HepG2 (cell line): ENCODE data around the gene COX14. TPM values are rescaled to one million over a fixed set of nuclear protein-coding genes. Genes with fewer than 3 reads are reported as not detected.

Source experiments
- ARNTL ChIP-seq: sonication (generic); formaldehyde crosslinking; IDR thresholded peaks from 2 replicates; pipeline ENCODE4 v1.4.0; 2020; ENCODE audit warnings: mild to moderate bottlenecking, missing genetic modification reagents
- CC2D1A ChIP-seq: sonication (generic); formaldehyde crosslinking; IDR thresholded peaks from 2 replicates; pipeline ENCODE4 v1.8.1; 2023; ENCODE audit warnings: mild to moderate bottlenecking, missing genetic modification reagents
- EP300 ChIP-seq, 3 experiments: sonication (generic) in 1 of 3; formaldehyde crosslinking in 1 of 3; IDR thresholded peaks; 2 replicates each; pipeline versions ENCODE4 v1.5.1 to v1.6.1; 2011 to 2020; ENCODE audit warnings: low read depth in 2 of 3, low read length in 2 of 3, borderline replicate concordance in 1 of 3, improper control_type of control experiment in 1 of 3, mild to moderate bottlenecking in 1 of 3, missing genetic modification reagents in 1 of 3, moderate library complexity in 1 of 3
- MYNN ChIP-seq: sonication (generic); formaldehyde crosslinking; IDR thresholded peaks from 2 replicates; pipeline ENCODE4 v1.4.0; 2020; ENCODE audit warnings: mild to moderate bottlenecking, low read depth, missing genetic modification reagents
- POLR2G ChIP-seq: fragments of 200-400 bp; formaldehyde crosslinking; IDR thresholded peaks from 2 replicates; pipeline ENCODE4 v1.6.1; 2018; ENCODE audit warnings: mild to moderate bottlenecking, low read depth, low read length, moderate library complexity
- SRY ChIP-seq: sonication (generic); formaldehyde crosslinking; IDR thresholded peaks from 2 replicates; pipeline ENCODE4 v1.8.0; 2022; ENCODE audit warnings: mild to moderate bottlenecking, missing genetic modification reagents
- TBX2 ChIP-seq: sonication (generic); formaldehyde crosslinking; IDR thresholded peaks from 2 replicates; pipeline ENCODE4 v1.5.0; 2020; ENCODE audit warnings: missing genetic modification reagents, mild to moderate bottlenecking, borderline replicate concordance
- ZNF121 ChIP-seq: sonication (generic); formaldehyde crosslinking; IDR thresholded peaks from 2 replicates; pipeline ENCODE4 v1.5.0; 2020; ENCODE audit warnings: mild to moderate bottlenecking, missing genetic modification reagents
- polyA plus RNA-seq, 8 experiments: library from polyadenylated mRNA; depleted of rRNA in 3 of 8; stranded (reverse) in 7 of 8; unstranded in 1 of 8; fragments of >200 nt; fragmentation: Illumina TruSeq in 4 of 8; extraction: Trizol in 4 of 8; gene quantifications; 2 replicates each; pipeline versions ENCODE4 v1.2.1 to v1.2.3, GENCODE V29; 2011 to 2016; ENCODE audit warnings: low read depth in 4 of 8, missing spikeins in 1 of 8, mixed read lengths in 1 of 8; ENCODE audit not compliant: insufficient read depth in 1 of 8
- total RNA-seq, 5 experiments: library from RNA; depleted of rRNA; stranded (reverse); fragments of >200 nt; fragmentation: Illumina TruSeq; extraction: Trizol; gene quantifications; 2 replicates each; pipeline ENCODE4 v1.2.3, GENCODE V29; 2016; ENCODE audit warnings: low read depth in 1 of 5
- TF ChIP-seq, protein P1 (sequence below): sonication (generic); formaldehyde crosslinking; IDR thresholded peaks from 2 replicates; pipeline ENCODE4 v1.4.0; 2020; ENCODE audit warnings: mild to moderate bottlenecking, low read depth, missing genetic modification reagents
- TF ChIP-seq, protein P2 (sequence below), 2 experiments: sonication (generic) in 1 of 2; formaldehyde crosslinking in 1 of 2; IDR thresholded peaks; 2 replicates each; pipeline versions ENCODE4 v1.4.0 to v1.6.1; 2018 to 2020; ENCODE audit warnings: missing genetic modification reagents in 2 of 2, borderline replicate concordance in 1 of 2, low read depth in 1 of 2, mild to moderate bottlenecking in 1 of 2, missing biosample characterization in 1 of 2
- TF ChIP-seq, protein P3 (sequence below): sonication (generic); formaldehyde crosslinking; IDR thresholded peaks from 2 replicates; pipeline ENCODE4 v1.4.0; 2020; ENCODE audit warnings: mild to moderate bottlenecking, missing genetic modification reagents
- TF ChIP-seq, protein P4 (sequence below): sonication (generic); formaldehyde crosslinking; IDR thresholded peaks from one replicate; pipeline ENCODE4 v1.5.1; 2020; ENCODE audit warnings: mild to moderate bottlenecking, missing genetic modification reagents; ENCODE audit errors: not compliant biosample characterization

COX14 gene
- total and polyA plus RNA-seq, 2 of the 13 experiments (the other 11 are each of a cell fraction or from before 2014, with no cell fraction given): 53.0 to 71.6 TPM

DNA sequence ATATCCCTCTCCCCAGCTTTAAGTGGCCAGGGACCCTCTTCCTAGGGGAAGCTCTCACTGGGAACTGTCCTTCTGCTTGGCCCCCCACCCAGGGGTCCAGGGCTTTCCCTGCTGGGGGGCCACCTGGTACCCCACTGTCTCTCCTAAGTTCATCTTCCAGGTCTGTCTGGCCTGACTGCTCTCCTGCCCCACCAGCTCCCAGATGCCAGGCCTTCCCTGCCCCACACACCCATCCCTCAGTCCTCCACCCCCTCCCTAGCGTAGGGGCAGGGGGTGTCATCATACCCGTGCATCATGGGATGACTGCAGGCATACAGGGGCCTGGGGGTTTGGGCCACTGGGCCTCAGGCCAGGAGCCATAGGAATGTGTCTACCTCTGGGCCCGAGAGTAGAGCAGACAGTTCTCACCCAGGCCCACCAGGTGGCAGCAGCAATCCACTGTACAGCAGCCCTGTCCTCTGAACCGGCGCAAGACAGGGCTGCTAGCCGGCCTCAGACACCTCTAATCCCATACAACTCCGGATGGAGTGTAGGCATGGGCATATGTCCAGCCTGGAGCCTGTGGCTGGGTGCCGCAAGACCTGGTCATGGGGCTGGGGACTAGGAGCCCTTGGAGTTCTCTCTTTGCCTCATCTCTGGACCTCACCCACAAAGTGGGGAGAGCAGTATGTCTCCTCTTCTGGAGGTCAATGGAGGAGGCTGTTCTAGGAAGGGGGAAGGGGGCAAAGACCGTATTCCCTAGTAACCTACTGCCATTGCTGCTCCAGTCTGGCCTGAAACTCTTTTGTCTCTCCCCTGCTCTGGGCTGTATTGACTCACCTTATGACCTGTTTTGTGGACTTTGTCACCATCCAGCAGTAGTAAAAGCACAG lies 36.9 kb upstream of the COX14 start (continued):
- no peak for TF ChIP-seq EP300 (IDR thresholded peaks at IDR 0.05; ENCODE audit: low read depth in 2 of 2, low read length in 2 of 2)
- no peak for TF ChIP-seq EP300 (CRISPR knock-in tag; IDR thresholded peaks at IDR 0.05; ENCODE audit: borderline replicate concordance)
- TF ChIP-seq TBX2 (CRISPR knock-in tag): peak; percentile 61; the same call in 1 of the 2 replicates
- TF ChIP-seq POLR2G: no peak
- no peak; the same call in 1 of the 2 replicates for TF ChIP-seq SRY (CRISPR knock-in tag)
- no peak for TF ChIP-seq ARNTL
- TF ChIP-seq, protein P1, sequence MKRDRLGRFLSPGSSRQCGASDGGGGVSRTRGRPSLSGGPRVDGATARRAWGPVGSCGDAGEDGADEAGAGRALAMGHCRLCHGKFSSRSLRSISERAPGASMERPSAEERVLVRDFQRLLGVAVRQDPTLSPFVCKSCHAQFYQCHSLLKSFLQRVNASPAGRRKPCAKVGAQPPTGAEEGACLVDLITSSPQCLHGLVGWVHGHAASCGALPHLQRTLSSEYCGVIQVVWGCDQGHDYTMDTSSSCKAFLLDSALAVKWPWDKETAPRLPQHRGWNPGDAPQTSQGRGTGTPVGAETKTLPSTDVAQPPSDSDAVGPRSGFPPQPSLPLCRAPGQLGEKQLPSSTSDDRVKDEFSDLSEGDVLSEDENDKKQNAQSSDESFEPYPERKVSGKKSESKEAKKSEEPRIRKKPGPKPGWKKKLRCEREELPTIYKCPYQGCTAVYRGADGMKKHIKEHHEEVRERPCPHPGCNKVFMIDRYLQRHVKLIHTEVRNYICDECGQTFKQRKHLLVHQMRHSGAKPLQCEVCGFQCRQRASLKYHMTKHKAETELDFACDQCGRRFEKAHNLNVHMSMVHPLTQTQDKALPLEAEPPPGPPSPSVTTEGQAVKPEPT (CRISPR knock-in tag): peak; percentile 33; the same call in 1 of the 2 replicates
- TF ChIP-seq CC2D1A (CRISPR knock-in tag): no peak
- no peak for TF ChIP-seq MYNN (CRISPR knock-in tag)
- TF ChIP-seq, protein P2, sequence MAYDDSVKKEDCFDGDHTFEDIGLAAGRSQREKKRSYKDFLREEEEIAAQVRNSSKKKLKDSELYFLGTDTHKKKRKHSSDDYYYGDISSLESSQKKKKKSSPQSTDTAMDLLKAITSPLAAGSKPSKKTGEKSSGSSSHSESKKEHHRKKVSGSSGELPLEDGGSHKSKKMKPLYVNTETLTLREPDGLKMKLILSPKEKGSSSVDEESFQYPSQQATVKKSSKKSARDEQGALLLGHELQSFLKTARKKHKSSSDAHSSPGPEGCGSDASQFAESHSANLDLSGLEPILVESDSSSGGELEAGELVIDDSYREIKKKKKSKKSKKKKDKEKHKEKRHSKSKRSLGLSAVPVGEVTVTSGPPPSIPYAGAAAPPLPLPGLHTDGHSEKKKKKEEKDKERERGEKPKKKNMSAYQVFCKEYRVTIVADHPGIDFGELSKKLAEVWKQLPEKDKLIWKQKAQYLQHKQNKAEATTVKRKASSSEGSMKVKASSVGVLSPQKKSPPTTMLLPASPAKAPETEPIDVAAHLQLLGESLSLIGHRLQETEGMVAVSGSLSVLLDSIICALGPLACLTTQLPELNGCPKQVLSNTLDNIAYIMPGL (CRISPR knock-in tag; IDR thresholded peaks at IDR 0.05; ENCODE audit: borderline replicate concordance in 1 of 2, low read depth in 1 of 2): peak; percentile 85 to 89
- TF ChIP-seq, protein P3, sequence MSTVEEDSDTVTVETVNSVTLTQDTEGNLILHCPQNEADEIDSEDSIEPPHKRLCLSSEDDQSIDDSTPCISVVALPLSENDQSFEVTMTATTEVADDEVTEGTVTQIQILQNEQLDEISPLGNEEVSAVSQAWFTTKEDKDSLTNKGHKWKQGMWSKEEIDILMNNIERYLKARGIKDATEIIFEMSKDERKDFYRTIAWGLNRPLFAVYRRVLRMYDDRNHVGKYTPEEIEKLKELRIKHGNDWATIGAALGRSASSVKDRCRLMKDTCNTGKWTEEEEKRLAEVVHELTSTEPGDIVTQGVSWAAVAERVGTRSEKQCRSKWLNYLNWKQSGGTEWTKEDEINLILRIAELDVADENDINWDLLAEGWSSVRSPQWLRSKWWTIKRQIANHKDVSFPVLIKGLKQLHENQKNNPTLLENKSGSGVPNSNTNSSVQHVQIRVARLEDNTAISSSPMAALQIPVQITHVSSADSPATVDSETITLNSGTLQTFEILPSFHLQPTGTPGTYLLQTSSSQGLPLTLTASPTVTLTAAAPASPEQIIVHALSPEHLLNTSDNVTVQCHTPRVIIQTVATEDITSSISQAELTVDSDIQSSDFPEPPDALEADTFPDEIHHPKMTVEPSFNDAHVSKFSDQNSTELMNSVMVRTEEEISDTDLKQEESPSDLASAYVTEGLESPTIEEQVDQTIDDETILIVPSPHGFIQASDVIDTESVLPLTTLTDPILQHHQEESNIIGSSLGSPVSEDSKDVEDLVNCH (CRISPR knock-in tag): no peak
- TF ChIP-seq, protein P4, sequence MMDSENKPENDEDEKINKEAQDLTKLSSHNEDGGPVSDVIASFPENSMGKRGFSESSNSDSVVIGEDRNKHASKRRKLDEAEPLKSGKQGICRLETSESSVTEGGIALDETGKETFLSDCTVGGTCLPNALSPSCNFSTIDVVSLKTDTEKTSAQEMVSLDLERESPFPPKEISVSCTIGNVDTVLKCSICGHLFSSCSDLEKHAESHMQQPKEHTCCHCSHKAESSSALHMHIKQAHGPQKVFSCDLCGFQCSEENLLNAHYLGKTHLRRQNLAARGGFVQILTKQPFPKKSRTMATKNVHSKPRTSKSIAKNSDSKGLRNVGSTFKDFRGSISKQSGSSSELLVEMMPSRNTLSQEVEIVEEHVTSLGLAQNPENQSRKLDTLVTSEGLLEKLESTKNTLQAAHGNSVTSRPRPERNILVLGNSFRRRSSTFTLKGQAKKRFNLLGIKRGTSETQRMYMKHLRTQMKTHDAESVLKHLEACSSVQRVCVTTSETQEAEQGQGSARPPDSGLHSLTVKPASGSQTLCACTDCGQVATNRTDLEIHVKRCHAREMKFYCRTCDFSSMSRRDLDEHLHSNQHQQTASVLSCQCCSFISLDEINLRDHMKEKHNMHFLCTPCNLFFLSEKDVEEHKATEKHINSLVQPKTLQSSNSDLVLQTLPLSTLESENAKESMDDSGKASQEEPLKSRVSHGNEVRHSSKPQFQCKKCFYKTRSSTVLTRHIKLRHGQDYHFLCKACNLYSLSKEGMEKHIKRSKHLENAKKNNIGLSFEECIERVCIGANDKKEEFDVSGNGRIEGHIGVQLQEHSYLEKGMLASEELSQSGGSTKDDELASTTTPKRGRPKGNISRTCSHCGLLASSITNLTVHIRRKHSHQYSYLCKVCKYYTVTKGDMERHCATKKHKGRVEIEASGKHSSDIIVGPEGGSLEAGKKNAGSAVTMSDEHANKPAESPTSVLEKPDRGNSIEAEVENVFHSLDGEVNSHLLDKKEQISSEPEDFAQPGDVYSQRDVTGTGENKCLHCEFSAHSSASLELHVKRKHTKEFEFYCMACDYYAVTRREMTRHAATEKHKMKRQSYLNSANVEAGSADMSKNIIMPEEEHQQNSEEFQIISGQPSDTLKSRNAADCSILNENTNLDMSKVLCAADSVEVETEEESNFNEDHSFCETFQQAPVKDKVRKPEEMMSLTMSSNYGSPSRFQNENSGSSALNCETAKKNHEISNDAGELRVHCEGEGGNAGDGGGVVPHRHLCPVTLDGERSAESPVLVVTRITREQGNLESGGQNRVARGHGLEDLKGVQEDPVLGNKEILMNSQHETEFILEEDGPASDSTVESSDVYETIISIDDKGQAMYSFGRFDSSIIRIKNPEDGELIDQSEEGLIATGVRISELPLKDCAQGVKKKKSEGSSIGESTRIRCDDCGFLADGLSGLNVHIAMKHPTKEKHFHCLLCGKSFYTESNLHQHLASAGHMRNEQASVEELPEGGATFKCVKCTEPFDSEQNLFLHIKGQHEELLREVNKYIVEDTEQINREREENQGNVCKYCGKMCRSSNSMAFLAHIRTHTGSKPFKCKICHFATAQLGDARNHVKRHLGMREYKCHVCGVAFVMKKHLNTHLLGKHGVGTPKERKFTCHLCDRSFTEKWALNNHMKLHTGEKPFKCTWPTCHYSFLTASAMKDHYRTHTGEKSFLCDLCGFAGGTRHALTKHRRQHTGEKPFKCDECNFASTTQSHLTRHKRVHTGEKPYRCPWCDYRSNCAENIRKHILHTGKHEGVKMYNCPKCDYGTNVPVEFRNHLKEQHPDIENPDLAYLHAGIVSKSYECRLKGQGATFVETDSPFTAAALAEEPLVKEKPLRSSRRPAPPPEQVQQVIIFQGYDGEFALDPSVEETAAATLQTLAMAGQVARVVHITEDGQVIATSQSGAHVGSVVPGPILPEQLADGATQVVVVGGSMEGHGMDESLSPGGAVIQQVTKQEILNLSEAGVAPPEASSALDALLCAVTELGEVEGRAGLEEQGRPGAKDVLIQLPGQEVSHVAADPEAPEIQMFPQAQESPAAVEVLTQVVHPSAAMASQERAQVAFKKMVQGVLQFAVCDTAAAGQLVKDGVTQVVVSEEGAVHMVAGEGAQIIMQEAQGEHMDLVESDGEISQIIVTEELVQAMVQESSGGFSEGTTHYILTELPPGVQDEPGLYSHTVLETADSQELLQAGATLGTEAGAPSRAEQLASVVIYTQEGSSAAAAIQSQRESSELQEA (CRISPR knock-in tag): no peak
- TF ChIP-seq ZNF121: no peak
